PC-9 (cell line): ENCODE data around the gene ABCB10.

Experiments used
- CTCF ChIP-seq: fragments of 200-600 bp; sonication (generic); conservative IDR thresholded peaks from 2 replicates; pipeline ENCODE4 v1.6.1; 2017; ENCODE audit warnings: mixed run types, antibody characterized with exemption, mild to moderate bottlenecking, moderate library complexity
- EZH2 ChIP-seq: fragments of 200-600 bp; sonication (generic); IDR thresholded peaks from 2 replicates; pipeline ENCODE4 v1.8.0; 2017; ENCODE audit warnings: antibody characterized with exemption, low read depth

- TF ChIP-seq CTCF, result no peak
- TF ChIP-seq EZH2, result no peak
Measured at GRCh38 chr1:229550812-229551567, 7.5 kb downstream of the ABCB10 start.
